CD14-positive monocyte (primary cell): ENCODE results near the gene NRXN3. TPM values are rescaled to one million over a fixed set of nuclear protein-coding genes. Genes with fewer than 3 reads are reported as not detected.
A peak's percentile ranks its signal among the peaks of the same experiment; 100 is the strongest.

Source experiments
- DNase-seq, 3 donors: peaks; one replicate each; pipeline ENCODE4 v3.0.0-alpha.2; 2011 to 2022
- H2AFZ ChIP-seq: 2 replicates; pipeline ENCODE4 v1.6.0; 2012; ENCODE audit warnings: mild to moderate bottlenecking, low read depth, low read length, inconsistent platforms; ENCODE audit not compliant: insufficient read depth, poor library complexity, severe bottlenecking
- H3K27ac ChIP-seq, 2 donors: 1 replicate in 1 of 2; 2 replicates in 1 of 2; pipeline ENCODE4 v1.5.1; 2012 to 2013; ENCODE audit warnings: low read length in 2 of 2, control low read depth in 1 of 2, inconsistent platforms in 1 of 2, low read depth in 1 of 2, mild to moderate bottlenecking in 1 of 2
- H3K27me3 ChIP-seq, 2 donors: one replicate each; pipeline versions ENCODE4 v1.6.0 to v1.6.1; 2011 to 2013; ENCODE audit warnings: low read length in 2 of 2; ENCODE audit not compliant: control insufficient read depth in 2 of 2, insufficient read depth in 2 of 2
- H3K36me3 ChIP-seq, 2 donors: replicated peaks in 1 of 2; 1 replicate in 1 of 2; 2 replicates in 1 of 2; pipeline versions ENCODE4 v1.5.1 to v1.6.1; 2012 to 2013; ENCODE audit warnings: low read length in 2 of 2, control low read depth in 1 of 2, inconsistent platforms in 1 of 2, mild to moderate bottlenecking in 1 of 2; ENCODE audit not compliant: insufficient read depth in 2 of 2, control insufficient read depth in 1 of 2
- H3K4me1 ChIP-seq, 2 donors: 1 replicate in 1 of 2; 2 replicates in 1 of 2; pipeline versions ENCODE4 v1.5.1 to v1.6.1; 2012 to 2013; ENCODE audit warnings: low read length in 2 of 2, control low read depth in 1 of 2, inconsistent platforms in 1 of 2, mild to moderate bottlenecking in 1 of 2, moderate library complexity in 1 of 2; ENCODE audit not compliant: insufficient read depth in 2 of 2, control insufficient read depth in 1 of 2
- H3K4me2 ChIP-seq: replicated peaks from 2 replicates; pipeline ENCODE3; 2012; ENCODE audit warnings: low read length, moderate library complexity, mild to moderate bottlenecking; ENCODE audit not compliant: poor library complexity, severe bottlenecking; ENCODE audit errors: extremely low read depth
- H3K4me3 ChIP-seq, 3 experiments: fragments of 200-600 bp in 1 of 3; sonication (generic) in 1 of 3; replicated peaks in 1 of 3; 1 replicate in 2 of 3; 2 replicates in 1 of 3; pipeline ENCODE4 v1.5.1; 2011 to 2013; ENCODE audit warnings: low read length in 3 of 3, mild to moderate bottlenecking in 3 of 3, control low read depth in 2 of 3, low read depth in 2 of 3, inconsistent platforms in 1 of 3, moderate library complexity in 1 of 3
- H3K79me2 ChIP-seq: 2 replicates; pipeline ENCODE4 v1.6.0; 2012; ENCODE audit warnings: mild to moderate bottlenecking, control low read depth, inconsistent platforms, low read length, moderate library complexity; ENCODE audit not compliant: insufficient read depth
- H3K9ac ChIP-seq: 2 replicates; pipeline ENCODE4 v1.6.0; 2017; ENCODE audit warnings: low read length, mild to moderate bottlenecking; ENCODE audit not compliant: insufficient read depth, poor library complexity, severe bottlenecking
- H3K9me3 ChIP-seq, 2 donors: replicated peaks in 1 of 2; 1 replicate in 1 of 2; 2 replicates in 1 of 2; pipeline versions ENCODE4 v1.5.1 to v1.6.1; 2012 to 2013; ENCODE audit warnings: low read length in 2 of 2, control low read depth in 1 of 2; ENCODE audit not compliant: control insufficient read depth in 1 of 2, insufficient read depth in 1 of 2
- H4K20me1 ChIP-seq: 2 replicates; pipeline ENCODE4 v1.6.0; 2012; ENCODE audit warnings: mild to moderate bottlenecking, low read length, control low read depth, moderate library complexity; ENCODE audit not compliant: insufficient read depth
- H3K27ac Mint-ChIP-seq, 7 donors: one replicate each; pipeline ENCODE4 v1.8.0; 2020; ENCODE audit warnings: mild to moderate bottlenecking in 7 of 7, mixed read lengths in 7 of 7, moderate library complexity in 6 of 7, inconsistent platforms in 2 of 7
- H3K27me3 Mint-ChIP-seq, 3 donors: one replicate each; pipeline ENCODE4 v1.8.0; 2021 to 2022; ENCODE audit warnings: low read depth in 3 of 3, mild to moderate bottlenecking in 3 of 3, mixed read lengths in 3 of 3, moderate library complexity in 3 of 3, inconsistent platforms in 1 of 3
- H3K36me3 Mint-ChIP-seq, 2 donors: one replicate each; pipeline ENCODE4 v1.8.0; 2020; ENCODE audit warnings: mixed read lengths in 2 of 2, inconsistent platforms in 1 of 2, mild to moderate bottlenecking in 1 of 2
- H3K4me1 Mint-ChIP-seq: one replicate; pipeline ENCODE4 v1.8.0; 2020; ENCODE audit warnings: mild to moderate bottlenecking, mixed read lengths
- H3K4me3 Mint-ChIP-seq, 2 donors: one replicate each; pipeline ENCODE4 v1.8.0; 2020; ENCODE audit warnings: mild to moderate bottlenecking in 2 of 2, mixed read lengths in 2 of 2, moderate library complexity in 1 of 2
- H3K9me3 Mint-ChIP-seq, 7 donors: one replicate each; pipeline ENCODE4 v1.8.0; 2020 to 2022; ENCODE audit warnings: mixed read lengths in 7 of 7, mild to moderate bottlenecking in 6 of 7, moderate library complexity in 6 of 7, inconsistent platforms in 2 of 7
- WGBS: methylation state at CpG from one replicate; pipeline ENCODE4 v1.1.5; 2013; ENCODE audit warnings: missing lambda C conversion rate; ENCODE audit not compliant: insufficient coverage; 5-methylcytosine and 5-hydroxymethylcytosine counted together
- intact Hi-C, 2 donors: fragments of 100-400 bp; cut with micrococcal nuclease; formaldehyde crosslinking; loops; one replicate each; pipeline versions ENCODE4 v1.15.0 to v1.15.1; 2023
- polyA plus RNA-seq, 3 donors: library from polyadenylated mRNA; depleted of rRNA in 1 of 3; unstranded in 2 of 3; stranded (reverse) in 1 of 3; fragments of 300-500 nt in 2 of 3; fragments of >200 nt in 1 of 3; fragmentation: Illumina TruSeq in 2 of 3; gene quantifications; 1 replicate in 2 of 3; 2 replicates in 1 of 3; pipeline ENCODE4 v1.2.3, GENCODE V29; 2012 to 2021
- TF ChIP-seq, protein P1 (sequence below): fragments of 200-600 bp; IDR thresholded peaks from one replicate; pipeline ENCODE4 v1.8.0; 2022; ENCODE audit warnings: antibody characterized with exemption, mild to moderate bottlenecking

NRXN3 gene
- polyA plus RNA-seq, 3 donors, result not detected

DNA sequence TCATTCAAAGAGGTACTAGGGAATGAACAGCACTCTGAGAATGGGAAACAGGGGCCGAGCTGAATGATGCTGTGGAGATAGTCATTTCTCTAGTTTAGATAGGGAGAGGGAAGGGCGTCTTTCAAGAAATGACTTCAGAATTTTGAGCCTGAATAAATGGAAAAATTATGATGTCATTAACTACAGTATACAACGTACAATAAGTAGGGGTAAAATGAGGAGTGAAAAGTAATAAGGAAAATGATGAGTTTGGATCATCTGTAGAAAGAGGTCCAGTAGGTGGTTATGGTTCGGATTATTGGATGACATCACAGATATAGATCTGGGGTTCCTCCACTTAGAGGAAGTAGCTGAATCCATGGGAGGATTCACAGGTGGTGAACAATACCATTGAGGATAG is 1081.1 kb downstream of the NRXN3 start:
- Mint-ChIP-seq H3K4me1 (no peaks in the 10 kb centered on the region), H3K36me3 (no peaks in the 10 kb centered on the region), H3K4me3 (no peak overlapping the region), H3K27ac (no peak overlapping the region), H3K27me3 (peaks cover 0 to 3% (median 0%) of the 10 kb centered on the region in 3 donors), H3K9me3 (peaks cover 0 to under 1% (median 0%) of the 10 kb centered on the region in 7 donors)
- H3K4me2 ChIP-seq, result no peak overlapping the region
- no peaks in the 10 kb centered on the region for H3K27me3 ChIP-seq
- WGBS, result 91% methylated on average over 3 of the region's 4 CpGs
- H3K4me3 ChIP-seq, result no peak overlapping the region
- TF ChIP-seq, protein P1, sequence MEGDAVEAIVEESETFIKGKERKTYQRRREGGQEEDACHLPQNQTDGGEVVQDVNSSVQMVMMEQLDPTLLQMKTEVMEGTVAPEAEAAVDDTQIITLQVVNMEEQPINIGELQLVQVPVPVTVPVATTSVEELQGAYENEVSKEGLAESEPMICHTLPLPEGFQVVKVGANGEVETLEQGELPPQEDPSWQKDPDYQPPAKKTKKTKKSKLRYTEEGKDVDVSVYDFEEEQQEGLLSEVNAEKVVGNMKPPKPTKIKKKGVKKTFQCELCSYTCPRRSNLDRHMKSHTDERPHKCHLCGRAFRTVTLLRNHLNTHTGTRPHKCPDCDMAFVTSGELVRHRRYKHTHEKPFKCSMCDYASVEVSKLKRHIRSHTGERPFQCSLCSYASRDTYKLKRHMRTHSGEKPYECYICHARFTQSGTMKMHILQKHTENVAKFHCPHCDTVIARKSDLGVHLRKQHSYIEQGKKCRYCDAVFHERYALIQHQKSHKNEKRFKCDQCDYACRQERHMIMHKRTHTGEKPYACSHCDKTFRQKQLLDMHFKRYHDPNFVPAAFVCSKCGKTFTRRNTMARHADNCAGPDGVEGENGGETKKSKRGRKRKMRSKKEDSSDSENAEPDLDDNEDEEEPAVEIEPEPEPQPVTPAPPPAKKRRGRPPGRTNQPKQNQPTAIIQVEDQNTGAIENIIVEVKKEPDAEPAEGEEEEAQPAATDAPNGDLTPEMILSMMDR, result no peak
- H3K4me1 ChIP-seq, result no peaks in the 10 kb centered on the region
- DNase-seq, result no peak
- no peaks in the 10 kb centered on the region for H3K9me3 ChIP-seq
- no peaks in the 10 kb centered on the region for H3K36me3 ChIP-seq
- no peak overlapping the region for H3K9ac ChIP-seq
- H3K27ac ChIP-seq, result no peak overlapping the region
- no peaks in the 10 kb centered on the region for H4K20me1 ChIP-seq
- intact Hi-C loops, result no loop called here
- no peak overlapping the region for H2AFZ ChIP-seq
- H3K79me2 ChIP-seq, result no peaks in the 10 kb centered on the region

- Histone ChIP-seq H3K4me2 (no peak overlapping the region), H3K36me3 (no peaks in the 10 kb centered on the region), H3K79me2 (no peaks in the 10 kb centered on the region), H2AFZ (no peak overlapping the region), H3K9ac (no peak overlapping the region), H3K27me3 (no peaks in the 10 kb centered on the region), H3K4me1 (no peaks in the 10 kb centered on the region), H3K9me3 (no peaks in the 10 kb centered on the region), H4K20me1 (no peaks in the 10 kb centered on the region), H3K27ac (no peak overlapping the region), H3K4me3 (no peak overlapping the region)
- peaks cover 0 to 8% (median 0%) of the 10 kb centered on the region in 7 donors for H3K9me3 Mint-ChIP-seq
- H3K4me3 Mint-ChIP-seq, result no peak overlapping the region
- intact Hi-C loops, result no loop called here
- H3K27ac Mint-ChIP-seq, result peak overlapping the region in 1 of 7 donors; percentile 9
- H3K4me1 Mint-ChIP-seq, result no peaks in the 10 kb centered on the region
- peaks cover 0 to 3% (median 0%) of the 10 kb centered on the region in 3 donors for H3K27me3 Mint-ChIP-seq
- 83% methylated on average over 1 of the region's 3 CpGs for WGBS
- H3K36me3 Mint-ChIP-seq, result no peaks in the 10 kb centered on the region
- TF ChIP-seq, protein P1, result no peak
- no peak for DNase-seq
These were observed 1083.4 kb downstream of the NRXN3 start for GRCh38 chr14:79253576-79253975.
